OCI-LY1 (cell line): ENCODE measurements around the gene SLC31A1.

Source experiments
- CTCF ChIP-seq: fragments of 200-600 bp; sonication (generic), shearing (Covaris generic); IDR thresholded peaks from 2 replicates; pipeline ENCODE4 v1.5.1; 2017; ENCODE audit warnings: mild to moderate bottlenecking, antibody characterized with exemption, low read length, moderate library complexity, mixed read lengths
- EZH2 ChIP-seq: fragments of 200-600 bp; sonication (generic), shearing (Covaris generic); IDR thresholded peaks from 2 replicates; pipeline ENCODE4 v1.8.0; 2017; ENCODE audit warnings: borderline replicate concordance, mixed run types, mild to moderate bottlenecking, antibody characterized with exemption, low read length, moderate library complexity, mixed read lengths

DNA sequence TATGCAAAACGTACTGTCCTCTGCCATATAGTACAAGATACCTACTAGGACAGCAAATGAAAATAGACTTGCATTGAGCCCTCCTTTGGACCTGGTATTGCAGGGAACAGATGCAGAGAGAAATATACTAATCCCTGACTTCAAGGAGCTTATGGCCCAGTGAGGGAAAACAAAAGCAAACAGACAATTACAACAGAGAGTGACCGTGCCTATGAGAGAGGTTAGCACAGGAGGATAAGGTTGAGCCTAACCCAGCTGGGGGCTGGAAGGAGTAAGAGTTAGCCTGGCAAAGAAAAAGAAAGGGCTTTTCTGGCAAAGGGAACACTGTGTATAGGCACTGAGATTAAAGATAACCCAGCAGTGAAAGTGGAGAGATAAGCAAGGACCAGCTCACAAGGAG lies 48.5 kb downstream of the SLC31A1 start:
- TF ChIP-seq CTCF (no peak), EZH2 (no peak)
